Activated T-cell treated with anti-CD3 and anti-CD28 coated beads, Interleukin-2, amount 50 U/mL, for 48 hours (primary cell): ENCODE data around the gene HES5.
"Not testable (repeated sequence)": the region's sequence is repeated elsewhere in the genome, so short reads cannot be mapped to it uniquely, and the experiment has no call there.

ENCODE experiments used
- DNase-seq, 2 experiments: peaks; one replicate each; pipeline ENCODE4 v3.0.0-alpha.2; 2020

The HES5 gene, protein sequence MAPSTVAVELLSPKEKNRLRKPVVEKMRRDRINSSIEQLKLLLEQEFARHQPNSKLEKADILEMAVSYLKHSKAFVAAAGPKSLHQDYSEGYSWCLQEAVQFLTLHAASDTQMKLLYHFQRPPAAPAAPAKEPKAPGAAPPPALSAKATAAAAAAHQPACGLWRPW

DNA sequence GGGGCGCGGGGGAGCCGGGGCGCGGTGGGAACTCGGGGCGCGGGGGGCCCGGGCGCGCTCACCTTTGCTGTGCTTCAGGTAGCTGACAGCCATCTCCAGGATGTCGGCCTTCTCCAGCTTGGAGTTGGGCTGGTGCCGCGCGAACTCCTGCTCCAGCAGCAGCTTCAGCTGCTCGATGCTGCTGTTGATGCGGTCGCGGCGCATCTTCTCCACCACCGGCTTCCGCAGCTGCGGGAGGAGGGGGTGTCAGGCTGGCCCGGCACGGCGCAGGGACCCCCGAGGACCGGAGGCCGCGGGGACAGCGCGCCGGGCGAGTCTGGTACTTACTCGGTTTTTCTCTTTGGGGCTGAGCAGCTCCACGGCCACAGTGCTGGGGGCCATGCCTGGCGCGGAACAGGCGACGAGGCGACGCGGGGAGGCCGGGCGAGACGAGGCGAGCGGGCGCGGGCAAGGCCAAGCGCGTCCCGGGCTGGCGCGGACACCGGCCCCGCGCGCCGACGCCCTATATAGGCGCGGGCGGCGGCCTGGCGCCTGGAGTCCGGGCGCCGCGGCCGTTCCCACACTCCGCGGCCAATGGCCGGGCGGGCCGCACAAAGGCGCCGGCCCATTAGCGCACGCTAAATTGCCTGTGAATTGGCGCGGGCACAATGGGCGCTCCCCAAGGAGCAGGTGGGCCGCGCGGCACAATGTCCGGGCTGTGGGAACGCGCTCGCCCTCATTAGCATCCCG, at the start of gene HES5:
TSS of gene HES5 (minus strand) at position 480 of the 729 bp plus-strand sequence. CDS start at position 381, 99 bp downstream.
- DNase-seq, result peak; percentile 39 to 46

DNA sequence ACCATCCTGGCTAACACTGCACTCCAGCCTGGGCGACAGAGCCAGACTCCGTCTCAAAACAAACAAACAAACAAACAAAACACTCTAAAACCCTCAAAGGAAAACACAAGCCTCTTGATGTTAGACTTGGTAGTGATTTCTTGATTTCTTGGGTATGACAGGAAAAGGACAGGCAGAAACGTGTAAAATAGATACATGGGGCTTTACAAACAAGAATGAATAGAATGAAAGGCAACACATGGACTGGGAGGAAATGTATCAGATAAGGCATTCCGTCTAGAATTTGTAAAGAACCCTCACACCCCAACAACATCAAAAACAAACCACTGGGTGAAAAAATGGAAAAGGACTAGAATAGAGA, 48.7 kb upstream of the HES5 start:
- DNase-seq, result no peak

DNA sequence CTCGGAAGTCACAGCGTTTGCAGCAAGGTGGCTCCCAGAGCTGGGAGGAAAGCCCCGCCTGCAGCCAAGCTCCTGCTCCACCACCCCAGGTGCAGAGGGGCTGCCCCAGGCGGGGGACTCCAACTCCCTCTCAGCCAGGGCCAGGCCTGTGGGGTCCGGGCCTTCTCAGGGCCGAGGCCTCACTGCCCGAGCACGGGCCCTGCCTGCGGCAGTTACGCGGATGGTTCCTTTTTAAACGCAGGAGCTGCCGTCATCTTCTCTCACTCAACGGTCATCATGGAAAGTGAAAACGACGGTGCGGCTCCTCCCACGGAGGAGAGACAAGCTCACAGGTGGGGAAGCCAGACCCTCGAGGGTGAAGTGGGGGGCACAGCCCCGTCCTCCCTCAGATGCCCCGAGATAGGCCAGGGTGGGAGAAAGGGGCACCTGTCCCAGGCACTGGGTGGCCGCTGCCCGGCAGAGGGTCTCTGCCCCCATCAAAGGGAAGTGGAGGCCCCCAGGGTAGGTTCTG, 47.6 kb upstream of the HES5 start:
- peak; percentile 73 to 75 for DNase-seq

DNA sequence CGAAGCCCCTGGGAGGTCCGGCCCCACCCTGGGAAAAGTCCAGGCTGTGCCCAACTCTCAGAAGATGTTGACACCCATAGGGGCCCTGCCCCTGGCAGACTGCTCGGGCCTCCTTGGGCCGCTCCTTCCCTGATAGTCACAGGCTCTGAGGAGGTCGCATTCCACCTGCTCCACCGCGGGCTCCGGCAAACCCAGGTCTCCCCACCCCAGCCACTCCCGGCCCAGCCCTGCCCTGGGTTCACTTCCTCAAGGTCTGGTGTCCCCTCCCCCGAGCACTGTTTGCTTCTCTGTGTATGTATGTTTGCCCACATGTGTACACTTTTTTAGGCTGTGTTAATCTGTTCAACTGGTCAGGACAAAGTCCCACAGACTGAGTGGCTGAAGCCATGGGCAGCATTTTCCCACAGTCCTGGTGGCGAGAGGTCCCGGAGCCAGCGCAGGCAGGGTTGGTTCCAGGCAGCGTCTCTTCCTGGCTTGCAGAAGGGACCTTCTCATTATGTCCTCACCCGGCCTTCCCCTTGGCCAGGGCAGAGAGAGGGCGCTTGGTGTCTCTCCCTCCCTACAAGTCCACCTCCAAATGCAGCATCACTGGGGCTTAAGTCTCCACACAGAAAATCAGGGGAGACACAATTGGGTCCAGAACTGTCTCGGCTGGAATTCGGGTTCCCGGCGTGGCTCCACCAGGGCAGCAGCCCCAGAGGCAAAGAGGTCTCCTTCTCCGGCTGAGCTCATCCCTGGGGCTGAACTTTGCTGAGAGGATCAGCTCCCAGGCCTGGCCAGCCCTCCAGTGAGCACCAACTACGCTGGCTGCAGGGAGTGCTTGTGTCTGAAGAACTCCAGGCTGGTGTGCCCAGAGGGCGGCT, 46.0 kb upstream of the HES5 start:
- no peak for DNase-seq

DNA sequence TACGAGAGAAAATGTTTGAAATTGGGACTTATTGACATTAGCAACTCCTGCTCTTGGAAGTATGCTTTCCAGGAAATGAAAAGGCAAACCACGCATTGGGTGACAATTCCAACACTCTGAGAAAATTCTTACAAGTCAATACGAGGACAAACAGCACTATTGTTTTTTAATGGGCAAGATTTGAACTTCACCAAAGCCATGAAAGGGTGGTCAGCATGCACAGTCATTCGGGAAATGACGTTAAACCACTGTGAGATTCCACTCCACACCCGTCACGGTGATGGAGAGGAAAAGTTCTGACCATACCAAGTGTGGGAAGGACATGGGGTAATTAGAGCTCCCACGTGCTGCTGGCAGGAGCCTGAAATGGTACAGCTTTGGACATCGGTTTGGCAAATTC, 44.3 kb upstream of the HES5 start:
- DNase-seq, result no peak

DNA sequence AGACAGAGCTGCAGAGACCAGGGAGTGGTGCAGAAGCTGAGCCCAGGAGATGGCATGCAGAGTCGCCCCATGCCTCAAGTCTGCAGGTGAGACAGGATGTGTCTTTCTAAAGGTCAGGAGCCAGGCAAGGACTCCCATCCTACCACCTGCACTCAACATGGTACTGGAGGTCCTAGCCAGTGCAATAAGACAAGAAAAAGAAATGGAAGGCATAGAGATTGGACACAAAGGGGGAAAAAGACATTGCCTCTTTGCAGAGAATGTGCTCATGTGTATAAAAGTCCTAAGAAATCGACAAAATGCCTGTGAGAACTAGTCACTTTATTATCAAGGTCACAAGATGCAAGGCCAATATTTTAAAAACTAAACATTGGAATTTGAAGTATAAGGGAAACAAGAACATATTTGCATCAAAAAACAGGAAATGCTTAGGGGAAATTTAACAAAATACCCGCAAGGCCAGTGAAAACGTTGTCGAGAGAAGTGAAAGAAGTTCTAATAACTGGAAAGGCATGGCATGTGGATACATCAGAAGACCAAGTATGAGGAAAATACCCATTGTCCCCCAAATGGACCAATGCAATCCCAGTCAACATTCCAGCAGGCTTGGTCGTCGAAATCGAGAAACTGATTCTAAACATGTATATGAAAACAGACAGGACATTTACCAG, 43.3 kb upstream of the HES5 start:
- no peak for DNase-seq

DNA sequence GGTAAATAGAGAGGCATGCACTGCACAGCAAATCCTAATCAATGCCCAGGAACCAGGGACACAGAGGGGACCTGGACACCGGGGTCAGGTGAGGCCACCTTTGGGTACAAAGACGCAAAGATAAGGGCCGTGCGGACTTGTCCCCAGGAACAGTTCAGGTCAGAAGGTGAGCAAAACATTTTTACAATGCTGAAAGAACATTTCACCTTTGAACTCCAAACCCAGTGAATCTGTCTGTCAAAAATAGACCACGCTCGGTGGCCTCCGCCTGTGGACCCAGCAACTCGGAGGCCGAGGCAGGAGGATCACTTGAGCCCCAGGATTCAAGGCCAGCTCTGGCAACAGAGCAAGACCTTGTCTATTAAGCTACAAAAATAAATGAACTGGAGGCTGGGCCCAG, 41.3 kb upstream of the HES5 start:
- no peak for DNase-seq

DNA sequence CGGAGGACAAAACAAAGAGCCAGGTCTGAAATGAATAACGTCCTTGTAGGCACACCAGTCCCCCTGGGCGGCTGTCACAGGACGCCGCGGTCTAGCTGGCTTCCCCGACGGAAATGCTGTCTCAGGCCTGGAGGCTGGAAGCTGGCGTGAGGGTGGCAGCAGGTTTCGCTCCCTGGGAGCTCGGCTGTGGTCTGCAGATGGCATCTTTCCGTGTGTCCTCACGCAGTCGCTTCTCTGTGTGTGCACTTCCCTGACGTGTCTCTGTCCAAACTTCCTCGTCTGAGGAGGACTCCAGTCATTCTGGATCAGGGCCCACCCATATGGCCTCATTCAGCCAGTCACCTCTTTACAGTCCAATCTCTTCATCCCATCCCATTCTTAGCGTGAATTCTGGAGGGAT, 40.3 kb upstream of the HES5 start:
- DNase-seq, result no peak

DNA sequence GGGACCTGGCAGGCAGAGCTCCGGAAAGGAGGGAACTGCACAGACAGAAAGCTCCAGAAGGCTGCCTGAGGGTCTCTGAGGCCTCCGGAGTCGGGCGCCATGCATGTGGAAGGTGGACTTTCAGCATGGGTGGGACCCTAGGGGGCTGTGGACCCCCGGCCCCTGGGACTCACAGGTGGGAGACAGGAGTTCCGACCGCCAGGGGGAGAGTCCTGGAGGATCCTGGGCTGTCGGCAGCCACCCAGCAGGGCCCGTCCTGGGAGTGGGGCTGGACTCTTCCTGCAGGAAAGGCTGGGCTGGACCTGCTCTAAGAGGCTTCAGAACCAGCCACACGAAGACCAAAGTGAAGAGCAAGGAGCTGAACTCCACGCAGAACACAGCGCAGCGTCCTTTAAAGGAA, 39.6 kb upstream of the HES5 start:
- not testable (repeated sequence) for DNase-seq

DNA sequence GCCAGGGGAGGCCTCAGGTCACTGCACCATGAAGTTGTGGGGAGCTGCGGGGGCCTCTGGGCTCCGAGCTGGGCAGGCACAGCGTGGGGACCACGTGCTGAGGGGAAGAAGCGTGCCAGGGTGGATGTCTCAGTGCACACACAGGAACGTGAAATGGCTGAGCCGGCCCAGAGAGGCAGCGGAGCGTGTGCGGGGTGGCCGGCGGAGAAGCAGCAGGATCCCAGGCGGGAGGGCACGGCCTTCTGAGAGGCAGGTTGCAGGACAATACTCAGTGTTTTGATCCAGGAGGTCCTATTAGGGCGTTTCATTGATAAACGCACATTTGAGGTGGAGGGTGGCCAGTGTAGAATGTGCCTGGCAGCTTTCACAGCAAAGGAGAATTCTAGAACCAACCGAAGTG, 39.0 kb upstream of the HES5 start:
- no peak for DNase-seq

DNA sequence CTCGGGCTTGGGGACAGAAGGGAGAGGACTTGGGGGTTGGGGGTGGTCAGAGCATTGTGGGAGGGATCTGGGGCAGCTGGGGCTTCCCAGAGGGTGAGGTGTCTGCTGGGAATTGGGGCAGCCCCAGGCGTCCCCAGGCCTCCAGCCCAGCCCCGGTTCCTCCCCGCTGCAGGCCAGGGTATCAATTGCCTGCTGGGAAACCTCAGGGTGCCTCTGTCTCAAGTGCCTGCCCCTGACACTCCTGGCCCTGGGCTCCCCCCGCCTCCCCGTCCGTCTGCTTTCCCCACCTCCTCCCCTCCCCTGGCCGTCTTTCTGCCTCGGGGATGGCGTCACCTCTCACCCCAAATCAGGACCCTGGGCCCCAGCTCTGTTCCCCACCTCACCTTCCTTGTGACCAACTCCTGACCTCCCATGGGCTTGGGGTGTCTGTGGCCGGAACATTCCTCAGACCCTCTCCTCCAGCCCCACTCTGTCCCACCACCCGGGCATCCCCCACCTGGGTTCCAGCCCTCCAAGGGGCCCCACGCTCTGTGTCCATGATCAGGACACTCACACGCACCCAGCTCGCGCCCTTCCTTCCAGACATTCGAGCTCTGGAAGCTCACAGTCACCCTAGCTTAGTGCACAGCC, 38.2 kb upstream of the HES5 start:
- not testable (repeated sequence) for DNase-seq

DNA sequence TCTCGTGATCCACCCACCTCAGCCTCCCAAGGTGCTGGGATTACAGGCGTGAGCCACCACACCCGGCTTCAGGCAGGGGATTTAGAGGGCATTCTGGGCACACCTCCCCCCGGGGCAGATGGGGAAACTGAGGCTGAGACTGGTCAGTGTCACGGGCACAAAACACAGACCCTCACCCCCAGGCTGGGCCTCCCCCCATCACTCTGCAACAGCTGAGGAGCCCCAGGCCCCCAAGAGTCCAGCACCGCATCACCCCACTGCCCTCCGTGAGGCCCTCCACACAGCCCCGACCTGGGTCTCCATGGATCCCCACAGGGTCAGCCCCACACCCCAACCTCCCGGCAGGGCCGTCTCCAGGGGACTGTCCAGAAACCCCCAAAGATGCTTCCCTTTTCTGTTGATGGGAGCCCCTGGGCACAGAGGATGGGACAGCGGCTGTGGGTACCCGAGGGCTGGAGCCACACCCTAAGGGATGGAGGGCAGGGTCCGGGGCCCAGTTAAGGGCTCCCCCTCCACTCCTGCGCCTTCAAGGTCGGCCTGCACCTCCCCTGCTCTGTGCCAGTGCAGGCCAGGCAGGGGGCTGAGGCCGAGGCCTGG, 37.1 kb upstream of the HES5 start:
- no peak for DNase-seq

DNA sequence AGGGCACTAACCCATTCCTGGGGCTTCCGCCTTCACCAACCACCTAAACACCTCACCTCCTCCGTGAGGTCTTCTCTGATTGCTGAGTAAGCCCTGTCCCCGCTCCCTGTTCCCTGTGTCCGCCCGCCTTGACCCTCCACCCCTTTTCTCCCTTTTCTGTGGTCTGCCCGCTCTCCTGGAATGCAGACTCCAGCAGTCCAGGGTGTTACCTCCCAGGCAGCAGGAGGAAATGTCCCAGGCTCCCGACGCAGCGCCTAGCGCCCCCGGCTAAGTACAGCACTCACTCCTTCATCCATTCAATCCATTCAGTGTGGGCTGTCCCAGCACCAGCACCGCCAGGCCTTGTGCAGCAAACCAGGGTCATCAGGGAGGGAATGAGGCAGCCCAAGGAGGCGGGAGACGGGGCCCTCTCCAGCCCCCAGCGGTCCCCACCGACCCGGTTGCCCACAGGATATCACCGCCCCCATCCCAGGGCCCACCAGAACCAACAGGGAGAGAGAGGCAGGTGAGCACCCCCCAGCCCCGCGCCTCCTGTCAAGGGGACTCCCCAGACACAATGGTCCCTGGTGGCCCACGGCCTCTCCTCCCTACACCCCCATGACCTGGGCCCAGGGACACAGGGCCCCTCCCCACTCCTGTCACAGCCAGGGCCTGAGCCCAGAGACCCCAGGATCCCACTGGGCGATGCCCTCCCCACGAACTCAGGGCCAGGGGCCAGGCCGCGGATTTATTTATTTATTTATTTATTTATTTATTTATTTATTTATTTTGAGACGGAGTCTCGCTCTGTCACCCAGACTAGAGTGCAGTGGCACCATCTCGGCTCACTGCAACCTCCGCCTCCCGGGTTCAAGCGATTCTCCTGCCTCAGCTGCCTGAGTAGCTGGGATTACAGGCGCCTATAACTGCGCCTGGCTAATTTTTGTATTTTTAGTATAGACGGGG, 36.3 kb upstream of the HES5 start:
- DNase-seq, result no peak

DNA sequence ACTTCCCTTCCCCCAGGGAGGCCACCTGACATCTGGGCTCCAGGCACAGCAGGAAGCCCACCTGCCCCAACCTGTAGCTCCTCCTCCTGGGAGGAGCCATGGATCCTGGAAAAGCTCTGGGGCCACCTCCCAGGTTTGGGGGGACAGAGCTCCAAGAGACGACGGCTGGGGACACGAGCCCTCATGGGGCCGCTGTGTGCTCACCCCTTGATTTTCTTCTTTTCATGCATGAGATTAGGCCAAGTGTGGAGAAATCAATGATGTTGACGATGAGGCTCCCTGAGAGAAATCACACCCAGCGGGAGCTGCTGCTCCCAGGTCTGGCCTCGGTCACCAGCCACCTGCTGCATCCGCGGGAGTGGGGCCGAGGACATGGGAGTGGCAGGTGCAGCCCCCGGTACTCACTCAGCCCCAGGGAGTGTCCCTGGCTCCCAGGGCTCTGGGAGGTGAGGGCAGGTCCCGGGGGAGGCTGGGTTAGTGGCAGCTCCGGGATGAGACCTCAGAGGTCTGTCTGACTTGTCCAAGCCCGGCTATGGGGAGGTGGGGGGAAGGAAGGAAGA, 34.8 kb upstream of the HES5 start:
- no peak for DNase-seq

DNA sequence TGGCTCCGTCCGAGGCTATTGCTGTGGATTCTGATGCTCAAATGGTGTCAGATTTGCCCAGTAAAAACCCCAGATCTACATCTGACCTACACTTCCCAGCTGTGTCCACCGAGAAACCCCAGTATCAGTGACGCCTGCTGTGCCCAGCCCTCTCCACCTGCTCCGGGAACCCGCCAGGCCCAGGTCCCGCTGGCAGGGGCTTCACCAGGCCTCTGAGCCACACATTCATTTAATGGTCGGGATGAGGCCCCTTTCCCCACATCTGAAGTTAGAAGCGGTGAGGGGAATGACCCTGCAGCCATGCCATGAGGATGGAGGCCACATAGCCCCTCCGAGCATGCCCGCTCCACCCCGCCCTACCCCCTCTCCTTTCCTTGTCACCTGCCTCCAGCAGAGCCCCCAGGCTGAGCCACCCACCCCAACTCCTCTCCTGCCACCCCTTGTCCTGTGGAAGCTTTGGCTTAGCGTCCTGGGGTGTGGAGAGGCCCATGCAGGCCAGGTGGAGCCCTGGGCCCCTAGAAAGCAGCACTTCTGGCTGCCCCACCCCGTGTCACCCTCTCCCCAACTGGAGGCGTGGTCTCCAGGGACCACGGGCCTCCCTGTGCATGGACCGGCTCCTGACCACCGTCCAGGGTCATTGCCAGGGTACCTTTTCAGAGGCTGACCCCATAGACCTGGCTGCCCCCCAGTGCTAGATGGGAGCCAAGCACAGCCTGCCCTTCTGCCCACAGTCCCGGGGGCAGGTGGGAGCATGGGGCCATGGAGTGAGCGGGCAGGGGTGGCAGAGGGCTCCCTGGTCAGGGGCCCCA, 34.1 kb upstream of the HES5 start:
- DNase-seq, result no peak

DNA sequence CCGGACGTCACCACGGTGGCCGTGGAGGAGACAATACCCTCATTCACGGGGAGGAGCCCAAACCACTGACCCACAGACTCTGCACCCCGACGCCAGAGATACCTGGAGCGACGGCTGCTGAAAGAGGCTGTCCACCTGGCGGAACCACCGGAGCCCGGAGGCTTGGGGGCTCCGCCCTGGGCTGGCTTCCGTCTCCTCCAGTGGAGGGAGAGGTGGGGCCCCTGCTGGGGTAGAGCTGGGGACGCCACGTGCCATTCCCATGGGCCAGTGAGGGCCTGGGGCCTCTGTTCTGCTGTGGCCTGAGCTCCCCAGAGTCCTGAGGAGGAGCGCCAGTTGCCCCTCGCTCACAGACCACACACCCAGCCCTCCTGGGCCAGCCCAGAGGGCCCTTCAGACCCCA, 33.1 kb upstream of the HES5 start:
- no peak for DNase-seq

DNA sequence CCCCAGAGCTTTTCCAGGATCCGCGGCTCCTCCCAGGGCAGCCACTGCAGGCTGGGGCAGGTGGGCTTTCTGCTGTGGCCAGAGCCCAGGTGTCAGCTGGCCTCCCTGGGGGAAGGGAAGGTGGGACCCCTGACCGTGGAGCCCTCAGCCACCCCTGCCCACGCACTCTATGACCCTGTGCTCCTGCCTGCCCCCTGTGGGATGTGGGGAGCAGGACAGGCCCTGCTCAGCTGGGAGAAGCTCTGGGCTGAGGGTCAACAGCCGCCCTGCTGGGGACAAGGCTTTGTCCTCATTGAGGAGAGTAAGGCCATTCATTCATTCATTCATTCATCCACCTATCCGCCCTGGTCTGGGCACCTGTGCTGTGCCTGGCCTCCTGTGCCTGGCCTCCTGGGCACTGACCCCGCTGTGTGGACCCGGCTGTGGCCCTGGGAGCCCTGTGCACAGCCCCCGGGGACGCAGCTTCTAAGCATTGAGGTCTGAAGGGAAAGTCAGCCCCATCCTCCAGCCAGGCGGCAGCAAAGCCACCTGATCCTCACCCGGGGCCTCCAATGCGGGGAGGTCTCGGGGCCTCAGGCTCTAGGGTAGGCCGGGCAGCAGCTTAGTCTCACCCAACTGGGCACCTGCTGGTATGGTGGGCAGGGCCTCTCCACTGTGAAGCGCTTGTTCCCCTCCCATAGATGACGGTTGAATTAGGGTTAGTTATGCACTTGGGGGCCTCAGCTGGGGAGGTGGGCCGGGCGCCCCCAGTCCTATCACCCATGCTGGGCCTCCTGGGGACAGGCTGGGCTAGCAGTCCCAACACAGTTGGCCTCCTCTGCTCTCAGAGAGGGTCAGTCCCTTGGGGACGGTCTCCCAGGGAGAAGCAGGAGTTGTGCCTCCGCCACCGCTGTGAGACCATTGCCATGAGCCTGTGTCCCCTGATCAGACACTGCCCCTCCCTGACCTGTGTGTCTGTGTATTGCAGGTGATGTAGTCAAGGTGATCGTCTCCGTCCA, 32.1 kb upstream of the HES5 start:
- DNase-seq, result peak; percentile 64 to 66

DNA sequence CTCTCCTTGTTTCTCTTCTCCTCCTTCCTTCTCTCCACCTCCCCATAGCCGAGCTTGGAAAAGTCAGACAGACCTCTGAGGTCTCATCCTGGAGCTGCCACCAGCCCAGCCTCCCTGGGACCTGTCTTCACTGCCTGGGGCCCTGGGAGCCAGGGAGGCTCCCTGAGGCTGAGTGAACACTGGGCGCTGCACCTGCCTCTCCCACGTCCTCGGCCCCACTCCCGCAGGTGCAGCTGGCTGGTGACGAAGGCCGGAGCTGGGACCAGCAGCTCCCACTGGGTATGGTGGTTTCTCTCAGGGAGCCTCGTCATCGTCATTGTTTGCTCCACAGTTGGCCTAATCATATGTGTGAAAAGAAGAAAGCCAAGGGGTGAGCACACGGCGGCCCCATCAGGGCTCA, 31.4 kb upstream of the HES5 start:
- DNase-seq, result no peak
